GM23338 (cell line): ENCODE measurements around the gene PLEKHH3. TPM values are rescaled to one million over a fixed set of nuclear protein-coding genes. Genes with fewer than 3 reads are reported as not detected.
A peak's percentile ranks its signal among the peaks of the same experiment; 100 is the strongest.

Experiments
- ATAC-seq: fragments of 200-7000 bp; cut with Tn5 transposase; 3 replicates; pipeline ENCODE4 v1.9.1; 2020
- DNase-seq: peaks from one replicate; pipeline ENCODE4 v3.0.0-alpha.2; 2015; ENCODE audit warnings: low spot score
- H2AFZ ChIP-seq: fragments of 200-600 bp; sonication (generic); 2 replicates; pipeline ENCODE4 v1.8.0; 2016; ENCODE audit warnings: antibody characterized with exemption, mild to moderate bottlenecking, moderate library complexity
- H3F3A ChIP-seq: fragments of 200-600 bp; sonication (generic); replicated peaks from 2 replicates; pipeline ENCODE4 v1.8.0; 2017; ENCODE audit warnings: antibody characterized with exemption, mixed run types, low read depth
- H3K27ac ChIP-seq: fragments of 200-600 bp; sonication (generic); 2 replicates; pipeline ENCODE4 v1.6.1; 2016; ENCODE audit warnings: low read depth
- H3K27me3 ChIP-seq: fragments of 200-600 bp; sonication (generic); 2 replicates; pipeline ENCODE4 v1.8.0; 2016; ENCODE audit warnings: mild to moderate bottlenecking, mixed run types, moderate library complexity; ENCODE audit not compliant: insufficient read depth
- H3K36me3 ChIP-seq: fragments of 200-600 bp; sonication (generic); 2 replicates; pipeline ENCODE4 v1.8.0; 2016; ENCODE audit warnings: mild to moderate bottlenecking; ENCODE audit not compliant: insufficient read depth
- H3K4me1 ChIP-seq: fragments of 200-600 bp; sonication (generic); 2 replicates; pipeline ENCODE4 v1.8.0; 2016; ENCODE audit warnings: mild to moderate bottlenecking, moderate library complexity; ENCODE audit not compliant: insufficient read depth
- H3K4me2 ChIP-seq: fragments of 200-600 bp; sonication (generic); 2 replicates; pipeline ENCODE4 v1.7.1; 2017; ENCODE audit warnings: mixed run types
- H3K4me3 ChIP-seq: fragments of 200-600 bp; sonication (generic); 2 replicates; pipeline ENCODE4 v1.6.1; 2016; ENCODE audit warnings: mixed run types
- H3K79me2 ChIP-seq: fragments of 200-600 bp; sonication (generic); replicated peaks from 2 replicates; pipeline ENCODE4 v1.8.0; 2017; ENCODE audit warnings: mild to moderate bottlenecking; ENCODE audit not compliant: insufficient read depth
- H3K9me2 ChIP-seq: fragments of 200-600 bp; sonication (generic); 2 replicates; pipeline ENCODE4 v1.8.0; 2017; ENCODE audit not compliant: insufficient read depth
- H4K20me1 ChIP-seq: fragments of 200-600 bp; sonication (generic); replicated peaks from 2 replicates; pipeline ENCODE4 v1.8.0; 2017; ENCODE audit warnings: mild to moderate bottlenecking; ENCODE audit not compliant: insufficient read depth
- H3K27ac Mint-ChIP-seq: 2 replicates; pipeline ENCODE4 v1.8.0; 2020; ENCODE audit warnings: inconsistent platforms, mild to moderate bottlenecking, moderate library complexity, mixed read lengths
- H3K27me3 Mint-ChIP-seq: 3 replicates; pipeline ENCODE4 v1.8.0; 2022; ENCODE audit warnings: low read depth, mild to moderate bottlenecking, moderate library complexity, mixed read lengths, inconsistent platforms; ENCODE audit not compliant: insufficient read depth, poor library complexity
- H3K36me3 Mint-ChIP-seq: 3 replicates; pipeline ENCODE4 v1.8.0; 2021; ENCODE audit warnings: low read depth, mild to moderate bottlenecking, inconsistent platforms, moderate library complexity, mixed read lengths
- H3K4me1 Mint-ChIP-seq: 3 replicates; pipeline ENCODE4 v1.8.0; 2020; ENCODE audit warnings: mild to moderate bottlenecking, inconsistent platforms, mixed read lengths
- H3K4me3 Mint-ChIP-seq: 3 replicates; pipeline ENCODE4 v1.8.0; 2021; ENCODE audit warnings: moderate library complexity, mild to moderate bottlenecking, inconsistent platforms, mixed read lengths
- H3K9me3 Mint-ChIP-seq: 3 replicates; pipeline ENCODE4 v1.8.0; 2020; ENCODE audit warnings: moderate library complexity, mild to moderate bottlenecking, inconsistent platforms, mixed read lengths
- CREB1 ChIP-seq: fragments of 250-450 bp; sonication (Bioruptor Pico); IDR thresholded peaks from 2 replicates; pipeline ENCODE4 v1.5.0; 2020; ENCODE audit warnings: low read depth, mild to moderate bottlenecking, moderate library complexity
- POLR2AphosphoS5 ChIP-seq: IDR thresholded peaks from 2 replicates; pipeline ENCODE4 v1.6.1; 2016; ENCODE audit warnings: antibody characterized with exemption, low read depth
- STAT1 ChIP-seq: IDR thresholded peaks from one replicate; pipeline ENCODE4 v1.6.1; 2016; ENCODE audit warnings: antibody characterized with exemption; ENCODE audit not compliant: unreplicated experiment
- ZNF462 ChIP-seq: fragments of 250-450 bp; sonication (Bioruptor Pico); IDR thresholded peaks from 2 replicates; pipeline ENCODE4 v1.5.0; 2020; ENCODE audit warnings: mild to moderate bottlenecking, moderate library complexity
- polyA plus RNA-seq: library from polyadenylated mRNA; unstranded; fragments of >200 nt; fragmentation: Nextera tagmentation; extraction: Ambion mirVana; gene quantifications from 2 replicates; pipeline ENCODE4 v1.2.1, GENCODE V29; 2016
- total RNA-seq: library from RNA; depleted of rRNA; stranded (reverse); fragments of >200 nt; shearing (Covaris generic); gene quantifications from 2 replicates; pipeline ENCODE4 v1.2.3, GENCODE V29; 2014

PLEKHH3 gene
- total and polyA plus RNA-seq, 2 experiments from 2014 or later, result 10.9 to 24.2 TPM

- H3K27me3 ChIP-seq, result peaks cover 65% of the 10 kb centered on the region
- no peak overlapping the region for H2AFZ ChIP-seq
- H3K27ac Mint-ChIP-seq, result peak overlapping the region; percentile 99
- peaks cover 41% of the 10 kb centered on the region for H3K4me1 Mint-ChIP-seq
- H3K4me1 ChIP-seq, result peaks cover 41% of the 10 kb centered on the region
- H3K9me2 ChIP-seq, result no peaks in the 10 kb centered on the region
- H3K9me3 Mint-ChIP-seq, result peaks cover 3% of the 10 kb centered on the region; the same call in 1 of the 3 replicates
- H3K4me2 ChIP-seq, result peak overlapping the region; percentile 86
- H3K36me3 ChIP-seq, result no peaks in the 10 kb centered on the region
- H3K4me3 ChIP-seq, result peak overlapping the region; percentile 65
- peak overlapping the region; percentile 90 for H3K27ac ChIP-seq
- peak; percentile 96 for DNase-seq
- no peaks in the 10 kb centered on the region for H4K20me1 ChIP-seq
- peaks cover 60% of the 10 kb centered on the region for H3K27me3 Mint-ChIP-seq
- peak; percentile 10 for ATAC-seq
- H3K4me3 Mint-ChIP-seq, result peak overlapping the region; percentile 86
- peaks cover 2% of the 10 kb centered on the region; the same call in 1 of the 3 replicates for H3K36me3 Mint-ChIP-seq
- peaks cover 7% of the 10 kb centered on the region; the same call in 1 of the 2 replicates for H3K79me2 ChIP-seq
- H3F3A ChIP-seq, result peaks cover 34% of the 10 kb centered on the region
- TF ChIP-seq STAT1 (no peak), CREB1 (CRISPR knock-in tag) (peak; percentile 45; the same call in 1 of the 2 replicates), POLR2AphosphoS5 (peak; percentile 80), ZNF462 (no peak)
Measured at GRCh38 chr17:42677921-42678781, 1.4 kb upstream of the PLEKHH3 start.
